ENCODE results near the gene AHCYL1.

DNA sequence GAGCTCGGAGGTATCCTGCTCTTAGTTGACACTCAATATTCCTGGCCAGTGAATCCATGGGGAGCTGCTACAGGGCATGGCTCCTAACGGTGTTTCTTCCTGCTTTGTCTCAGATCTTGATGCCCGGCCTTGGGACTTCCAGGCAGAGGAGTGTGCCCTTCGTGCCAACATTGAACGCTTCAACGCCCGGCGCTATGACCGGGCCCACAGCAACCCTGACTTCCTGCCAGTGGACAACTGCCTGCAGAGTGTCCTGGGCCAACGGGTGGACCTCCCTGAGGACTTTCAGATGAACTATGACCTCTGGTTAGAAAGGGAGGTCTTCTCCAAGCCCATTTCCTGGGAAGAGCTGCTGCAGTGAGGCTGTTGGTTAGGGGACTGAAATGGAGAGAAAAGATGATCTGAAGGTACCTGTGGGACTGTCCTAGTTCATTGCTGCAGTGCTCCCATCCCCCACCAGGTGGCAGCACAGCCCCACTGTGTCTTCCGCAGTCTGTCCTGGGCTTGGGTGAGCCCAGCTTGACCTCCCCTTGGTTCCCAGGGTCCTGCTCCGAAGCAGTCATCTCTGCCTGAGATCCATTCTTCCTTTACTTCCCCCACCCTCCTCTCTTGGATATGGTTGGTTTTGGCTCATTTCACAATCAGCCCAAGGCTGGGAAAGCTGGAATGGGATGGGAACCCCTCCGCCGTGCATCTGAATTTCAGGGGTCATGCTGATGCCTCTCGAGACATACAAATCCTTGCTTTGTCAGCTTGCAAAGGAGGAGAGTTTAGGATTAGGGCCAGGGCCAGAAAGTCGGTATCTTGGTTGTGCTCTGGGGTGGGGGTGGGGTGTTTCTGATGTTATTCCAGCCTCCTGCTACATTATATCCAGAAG is 69.2 kb downstream of the AHCYL1 start:
- TF ChIP-seq CTCF (optimal IDR thresholded peaks at IDR 0.05 in 1 of 3, IDR thresholded peaks at IDR 0.05 in 1 of 3, conservative IDR thresholded peaks at IDR 0.05 in 1 of 3; ENCODE audit: extremely low read depth in 1 of 3, insufficient read depth in 2 of 3, low read length in 3 of 3) (peak; percentile 96 to 99 (median 99)), EZH2 (IDR thresholded peaks at IDR 0.05; ENCODE audit: low read length) (no peak)
